GM20431 (cell line): Measurements from ENCODE around the gene TRPM3.

Experiments used
- in situ Hi-C: fragments of 300-500 bp; cut with MseI, MboI; formaldehyde crosslinking; loops from one replicate; pipeline ENCODE4 v1.15.0; 2020; ENCODE audit warnings: low sequenced_read_pairs; ENCODE audit not compliant: unreplicated experiment

TRPM3 gene

DNA sequence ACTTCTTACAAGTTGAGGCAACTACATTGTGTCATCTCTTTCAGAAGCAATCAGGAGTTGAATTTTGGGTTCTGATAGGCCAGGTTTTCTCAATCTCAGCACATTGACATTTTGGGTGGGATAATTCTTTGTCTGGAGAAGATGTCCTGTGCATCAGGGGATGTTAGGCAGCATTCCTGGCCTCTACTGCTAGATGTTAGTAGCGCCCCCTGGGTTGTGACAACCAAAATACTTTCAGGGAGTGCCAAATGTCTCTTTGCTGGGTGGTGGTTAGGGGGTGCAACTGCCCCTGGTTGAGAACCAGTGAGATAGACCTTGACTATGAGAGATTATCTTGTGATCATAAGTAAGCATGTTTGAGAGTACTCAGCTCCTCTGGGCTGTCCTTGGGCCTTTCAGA, 542.7 kb downstream of the TRPM3 start:
- in situ Hi-C loops: no loop called here

DNA sequence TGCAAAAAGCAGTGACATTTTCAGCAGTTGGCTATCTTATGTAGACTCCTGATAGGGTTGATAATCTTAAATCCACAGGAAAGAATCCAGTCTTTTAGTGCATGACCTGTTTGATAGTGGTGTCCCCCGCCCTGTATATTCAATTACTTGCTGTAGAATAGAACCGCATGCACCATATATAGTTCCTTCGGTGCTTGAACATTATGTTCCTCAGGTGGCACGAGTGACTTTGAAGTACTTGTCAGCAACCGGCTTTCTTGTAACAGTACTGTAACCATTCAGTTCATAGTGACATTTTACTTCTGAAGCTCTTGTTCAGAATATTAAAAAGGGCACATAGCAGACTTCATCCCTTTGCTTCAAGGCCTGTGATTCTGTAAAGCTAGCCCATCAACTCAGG, 543.8 kb downstream of the TRPM3 start:
- in situ Hi-C loops: no loop called here

DNA sequence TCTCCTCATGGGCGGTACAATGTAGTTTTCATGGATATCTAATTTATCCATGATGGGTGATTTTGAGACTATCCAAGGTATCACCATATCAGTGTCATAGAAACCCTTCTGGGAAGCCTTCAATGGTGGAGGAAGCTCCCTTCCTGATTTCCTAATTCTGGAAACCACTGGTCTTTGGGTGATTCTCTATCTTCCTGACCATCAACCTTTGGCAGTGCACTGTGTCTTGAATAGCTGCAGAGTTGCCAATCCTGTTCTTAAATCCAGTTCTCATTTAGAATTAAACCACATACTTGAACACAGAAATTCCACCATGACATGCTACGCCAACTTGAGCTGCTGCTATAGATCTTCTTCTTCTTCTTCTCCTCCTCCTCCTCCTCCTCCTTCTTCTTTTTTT, 545.3 kb downstream of the TRPM3 start:
- in situ Hi-C loops: no loop called here

GRCh38 chr9:70574151-70574837, 547.1 kb downstream of the TRPM3 start:
- in situ Hi-C loops: no loop called here

- in situ Hi-C loops: no loop called here
Observed at GRCh38 chr9:70573308-70573707, 548.1 kb downstream of the TRPM3 start.

- in situ Hi-C loops: no loop called here
Observed at GRCh38 chr9:70571258-70571657, 550.2 kb downstream of the TRPM3 start.

- in situ Hi-C loops: no loop called here
Observed at GRCh38 chr9:70569791-70570190, 551.6 kb downstream of the TRPM3 start.

- in situ Hi-C loops: no loop called here
Observed at GRCh38 chr9:70569070-70569772, 552.2 kb downstream of the TRPM3 start.

GRCh38 chr9:70567511-70567910, 553.9 kb downstream of the TRPM3 start:
- in situ Hi-C loops: no loop called here

GRCh38 chr9:70566751-70567150, 554.7 kb downstream of the TRPM3 start:
- in situ Hi-C loops: no loop called here

DNA sequence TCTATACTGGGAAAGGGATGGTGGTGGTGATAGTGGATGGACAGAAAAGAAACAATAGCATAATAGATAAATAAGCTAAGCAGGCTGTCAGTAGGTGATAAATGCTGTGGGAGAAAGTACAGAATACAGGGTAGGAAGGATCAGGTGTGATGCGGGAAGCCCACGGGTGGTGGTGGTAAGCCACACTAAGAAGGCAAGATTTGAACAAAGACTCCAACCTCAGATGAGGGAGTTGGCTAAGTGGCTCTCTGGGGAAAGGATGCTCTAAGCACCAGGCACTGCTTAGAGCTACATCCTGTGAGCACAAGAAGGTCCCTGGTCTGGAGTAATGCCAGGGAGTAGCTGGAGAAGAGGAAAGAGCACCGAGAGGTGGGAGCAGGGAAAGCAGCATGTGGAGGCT, 555.4 kb downstream of the TRPM3 start:
- in situ Hi-C loops: no loop called here

DNA sequence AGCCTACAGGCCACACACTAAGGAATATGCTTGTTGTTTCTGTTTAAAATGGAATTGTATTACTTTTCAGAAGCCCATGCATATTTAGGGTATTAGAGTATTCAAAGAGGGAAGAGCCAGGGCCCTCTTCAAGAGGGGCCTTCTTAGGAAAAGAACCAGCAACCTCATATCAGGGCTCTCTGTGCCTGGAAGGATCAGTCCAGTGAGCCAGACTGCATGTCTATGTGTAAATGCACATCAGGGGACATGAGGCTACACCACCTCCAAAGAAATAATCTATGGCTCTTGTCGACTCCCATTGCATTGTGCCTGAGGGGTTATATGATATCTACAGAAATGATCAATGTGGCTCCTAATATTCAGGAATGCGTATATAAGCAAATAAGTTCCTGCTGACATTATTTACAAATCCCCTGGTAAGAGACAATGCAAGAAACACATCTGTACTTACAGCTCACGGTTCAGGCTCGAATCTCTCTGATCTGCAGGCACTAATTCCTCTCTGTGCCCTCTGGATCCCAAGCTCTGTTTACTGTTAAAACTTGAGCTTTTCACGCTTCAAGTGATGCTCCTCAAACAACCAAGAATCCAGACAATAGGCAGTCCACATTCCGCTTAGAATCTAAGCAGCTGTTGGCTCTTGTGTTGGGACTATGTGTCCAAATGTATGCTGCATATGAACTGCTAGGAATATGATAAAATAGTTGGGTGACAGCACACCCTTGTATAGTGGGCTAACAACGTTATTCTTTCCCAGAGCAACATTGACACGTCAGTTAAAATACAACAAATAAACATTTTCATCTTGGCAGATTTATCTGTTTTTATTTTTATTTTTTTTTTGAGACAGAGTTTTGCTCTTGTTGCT, 556.7 kb downstream of the TRPM3 start:
- in situ Hi-C loops: no loop called here

GRCh38 chr9:70563431-70564204, 557.8 kb downstream of the TRPM3 start:
- in situ Hi-C loops: no loop called here

GRCh38 chr9:70563010-70563409, 558.4 kb downstream of the TRPM3 start:
- in situ Hi-C loops: no loop called here

DNA sequence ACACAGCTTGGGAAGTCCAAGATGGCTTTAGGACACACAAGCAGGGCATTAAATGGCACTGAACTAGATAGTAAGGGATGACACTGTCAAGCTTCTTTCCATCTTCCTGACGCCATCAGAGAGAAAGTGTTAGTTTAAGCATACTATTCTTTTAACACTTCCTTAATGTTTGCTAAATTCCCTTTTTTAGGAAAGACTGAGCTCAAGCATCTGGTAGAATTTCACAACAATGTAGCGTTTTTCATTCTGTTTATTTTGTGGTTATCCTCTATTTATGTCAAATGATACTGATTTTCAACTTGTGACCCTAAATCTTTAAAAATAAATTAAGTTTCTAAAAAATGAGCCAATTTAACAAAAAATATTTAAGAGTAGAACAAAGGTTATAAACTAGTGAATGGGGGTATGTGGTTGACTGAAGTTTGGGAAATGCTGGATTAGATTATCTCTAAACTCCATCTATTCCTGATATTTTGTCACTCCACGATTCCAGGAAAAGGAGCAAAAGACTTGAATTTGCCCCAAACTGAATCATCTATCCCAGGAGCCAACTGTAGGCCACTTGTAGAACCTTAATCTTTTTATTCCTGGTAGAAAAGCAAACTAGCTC, 559.5 kb downstream of the TRPM3 start:
- in situ Hi-C loops: no loop called here

GRCh38 chr9:70561111-70561510, 560.3 kb downstream of the TRPM3 start:
- in situ Hi-C loops: no loop called here

DNA sequence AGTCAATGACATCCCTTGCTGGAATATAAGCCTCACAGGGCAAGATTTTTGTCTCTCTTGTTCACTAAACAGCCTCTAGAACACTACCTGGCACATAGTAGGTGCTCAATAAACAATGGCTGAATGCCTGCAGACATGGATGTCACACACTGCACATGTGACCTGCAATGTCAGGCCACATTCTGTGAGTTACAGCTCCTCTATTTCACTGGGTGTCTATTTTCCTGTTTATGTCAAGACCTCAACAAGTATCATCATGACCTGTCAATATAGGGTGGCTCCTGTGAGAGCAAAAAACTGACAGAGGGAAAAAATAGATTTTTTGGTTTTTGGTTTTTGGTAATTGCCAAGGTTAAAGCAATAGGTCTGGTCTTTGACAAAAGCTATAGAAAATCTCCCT, 562.3 kb downstream of the TRPM3 start:
- in situ Hi-C loops: no loop called here

- in situ Hi-C loops: no loop called here
Observed at GRCh38 chr9:70557661-70558369, 563.6 kb downstream of the TRPM3 start.

DNA sequence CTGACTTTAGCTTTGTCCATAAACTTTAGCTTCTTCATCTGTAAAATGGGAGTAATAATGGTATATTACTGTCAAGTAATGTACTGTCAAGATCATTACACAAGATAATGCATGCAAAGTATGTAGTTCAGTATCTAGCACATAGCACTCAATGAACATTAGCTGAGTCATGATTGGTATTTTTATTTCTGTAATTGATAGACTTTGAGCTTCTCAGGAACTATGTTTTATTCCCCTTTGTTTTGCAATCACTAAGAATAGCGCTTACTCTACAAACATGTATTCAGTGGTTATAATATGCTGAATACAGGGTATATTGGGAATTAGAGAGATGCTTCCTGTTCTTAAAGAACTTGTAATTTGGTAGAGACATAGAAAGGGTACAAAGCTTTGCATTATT, 564.6 kb downstream of the TRPM3 start:
- in situ Hi-C loops: no loop called here
